Stimulated activated CD8-positive, alpha-beta memory T cell treated with anti-CD3 and anti-CD28 coated beads, Interleukin-7, amount 100 ng/mL, for 48 hours (primary cell): ENCODE measurements around the gene ARHGAP15.

Experiments used
- DNase-seq, 2 donors: peaks; one replicate each; pipeline ENCODE4 v3.0.0-alpha.2; 2020; ENCODE audit warnings: low read depth in 1 of 2; ENCODE audit errors: extremely low read depth in 1 of 2

The ARHGAP15 gene

DNA sequence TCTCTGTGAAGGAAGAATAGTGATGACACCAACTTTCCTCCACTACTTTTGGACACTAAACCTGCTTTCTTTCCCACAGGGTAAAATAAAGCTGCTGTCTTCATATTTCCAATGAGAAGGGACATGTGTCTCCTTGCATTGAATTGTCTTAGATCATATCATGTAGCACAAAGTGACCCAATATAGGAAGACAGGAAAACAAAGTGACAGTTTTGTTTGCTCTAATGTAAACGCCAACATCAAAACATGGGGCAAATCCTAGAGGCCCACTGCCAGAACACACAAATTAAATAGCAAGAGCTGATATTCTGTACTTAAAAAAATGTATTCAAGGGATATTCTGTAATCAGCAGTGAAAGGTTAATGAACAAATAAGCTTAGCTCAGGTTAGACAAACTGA is 36.1 kb downstream of the ARHGAP15 start:
- DNase-seq = no peak

DNA sequence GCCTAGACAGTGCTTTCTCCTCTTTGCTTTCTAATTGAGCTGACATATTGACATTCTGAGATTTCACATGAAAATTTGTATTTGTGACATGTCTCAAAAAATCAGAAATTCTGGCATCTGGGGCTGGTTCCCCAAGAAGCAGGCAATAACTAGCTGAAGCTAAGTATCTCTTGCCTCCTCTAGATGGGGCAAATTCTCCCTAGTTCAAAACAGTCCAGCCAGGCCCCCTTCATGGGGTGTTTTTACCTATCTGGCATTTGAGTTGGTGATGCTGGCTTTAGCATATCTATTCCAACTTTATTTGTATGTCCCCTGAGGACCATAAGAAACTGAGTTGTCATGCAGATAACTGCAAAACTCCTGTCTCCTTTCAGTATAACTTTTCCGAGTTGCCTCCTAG is 39.9 kb downstream of the ARHGAP15 start:
- DNase-seq = no peak

DNA sequence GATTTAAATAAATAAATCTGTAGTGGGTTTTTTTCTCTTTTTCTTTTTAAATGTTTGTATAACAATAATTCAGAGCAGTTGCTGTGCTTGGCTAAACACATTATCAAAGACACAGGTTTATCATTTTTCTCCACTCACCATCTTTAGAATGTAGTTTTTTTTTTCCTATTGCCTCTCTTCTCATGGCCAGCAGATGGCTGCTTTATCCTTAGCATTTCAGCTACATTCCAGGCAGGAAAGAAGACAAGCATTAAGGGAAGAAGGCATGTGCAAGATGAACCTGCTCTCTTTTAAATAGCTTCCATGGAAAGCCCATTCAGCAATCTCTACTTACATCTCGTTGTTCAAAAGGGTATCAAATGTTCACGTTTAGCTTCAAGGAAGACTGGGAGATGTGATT is 42.6 kb downstream of the ARHGAP15 start:
- DNase-seq = no peak

DNA sequence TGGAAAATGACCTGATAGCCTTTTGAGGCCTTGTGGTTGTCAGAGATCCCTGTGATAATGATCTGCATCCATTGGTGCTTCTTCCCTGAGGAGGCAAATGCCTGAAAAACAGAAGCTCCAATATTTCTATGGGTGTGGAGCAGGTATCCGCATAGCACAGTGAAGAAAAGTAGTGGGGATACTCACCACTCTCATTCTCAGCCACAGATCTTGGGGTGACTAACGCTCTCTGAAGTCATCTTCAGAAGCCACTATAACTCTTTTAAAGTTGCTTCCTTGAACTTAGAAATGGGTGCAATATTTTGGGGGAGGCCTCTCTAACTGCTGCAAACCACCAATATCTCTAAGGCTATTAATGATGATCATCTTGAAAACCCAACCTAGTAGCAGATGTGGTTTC is 46.2 kb downstream of the ARHGAP15 start:
- DNase-seq = no peak

DNA sequence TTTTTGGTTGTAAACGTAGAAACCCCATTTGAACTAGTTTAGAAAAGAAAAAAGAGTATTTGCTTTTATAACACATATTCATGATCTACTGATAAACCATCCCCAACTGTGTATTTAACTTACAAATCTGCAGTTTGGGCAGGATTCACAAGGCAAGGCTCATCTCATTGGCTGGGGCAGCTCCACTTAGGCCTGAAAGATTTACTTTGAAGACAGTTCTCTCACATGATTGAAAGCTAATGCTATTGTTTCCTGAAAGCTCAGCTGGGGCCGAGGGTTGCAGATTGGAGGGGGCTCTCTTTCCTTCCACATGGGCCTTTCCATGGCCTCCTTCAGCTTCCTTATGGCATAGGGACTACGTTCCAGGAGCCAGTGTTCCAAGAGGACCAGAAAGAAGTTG is 47.4 kb downstream of the ARHGAP15 start:
- DNase-seq = no peak

DNA sequence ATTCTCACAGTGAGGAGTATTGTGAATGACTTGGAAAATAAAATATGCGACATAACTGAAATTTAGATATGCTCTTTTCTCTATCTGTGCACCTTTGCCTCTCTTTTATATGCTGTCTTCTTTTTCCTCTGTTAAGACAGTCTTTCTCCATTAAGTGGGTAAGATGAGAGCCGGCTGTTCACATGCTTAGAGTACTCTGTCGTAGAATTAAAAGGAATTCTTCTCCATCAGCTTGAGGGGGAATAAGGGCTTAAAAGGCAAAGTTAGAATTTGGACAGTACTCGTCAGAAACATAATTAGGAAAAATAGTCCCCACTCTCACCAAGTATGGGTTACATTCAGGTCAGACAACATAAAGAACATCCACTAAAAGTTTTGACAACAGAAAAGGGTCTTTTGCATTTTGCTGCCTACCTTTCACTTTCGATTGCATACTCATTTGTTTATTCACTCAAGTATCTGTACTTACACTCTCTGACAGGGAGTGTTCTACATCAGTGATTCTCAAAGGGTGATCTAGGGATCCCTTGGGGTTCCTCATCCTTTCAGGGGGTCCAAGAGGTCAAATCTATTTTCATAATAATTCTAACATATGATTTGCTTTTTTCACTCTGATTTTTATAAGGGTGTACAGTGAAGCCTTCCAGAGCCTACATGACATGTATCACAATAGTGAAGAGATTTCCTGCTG is 48.0 kb downstream of the ARHGAP15 start:
- DNase-seq = no peak

DNA sequence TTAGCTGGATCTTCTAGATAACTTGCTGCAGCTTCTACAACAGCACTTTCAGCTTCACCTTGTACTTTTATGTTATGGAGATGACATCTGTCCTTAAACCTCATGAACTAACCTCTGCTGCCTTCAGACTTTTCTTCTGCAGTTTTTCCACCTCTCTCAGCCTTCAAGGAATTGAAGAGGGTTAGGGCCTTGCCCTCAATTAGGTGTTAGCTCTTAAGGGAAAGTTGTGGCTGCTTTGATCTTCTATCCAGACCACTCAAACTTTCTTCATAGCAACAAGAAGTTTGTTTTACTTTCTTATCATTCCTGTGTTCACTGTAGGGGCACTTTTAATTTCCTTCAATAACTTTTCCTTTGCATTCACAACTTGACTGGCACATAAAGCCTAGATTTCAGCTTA is 52.3 kb downstream of the ARHGAP15 start:
- no peak for DNase-seq

DNA sequence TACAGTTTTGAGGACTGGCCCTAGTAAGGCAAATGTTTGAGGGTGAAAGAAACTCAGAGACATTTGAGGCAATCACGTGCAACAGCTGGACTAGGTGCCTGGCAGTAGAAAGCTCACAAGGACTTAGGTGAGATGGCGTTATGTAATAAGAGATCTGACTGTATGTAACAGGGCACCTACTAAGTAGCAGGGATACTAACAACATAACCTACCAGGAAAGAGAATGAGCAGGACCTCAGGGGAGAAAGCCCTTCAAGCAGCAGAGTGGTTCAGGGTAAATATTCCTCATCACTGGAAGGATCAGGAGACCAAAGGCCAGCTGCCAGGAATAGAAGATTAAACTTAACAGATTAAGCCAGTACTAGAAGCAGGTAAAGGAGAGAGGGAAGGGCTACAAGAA is 53.4 kb downstream of the ARHGAP15 start:
- DNase-seq = no peak

DNA sequence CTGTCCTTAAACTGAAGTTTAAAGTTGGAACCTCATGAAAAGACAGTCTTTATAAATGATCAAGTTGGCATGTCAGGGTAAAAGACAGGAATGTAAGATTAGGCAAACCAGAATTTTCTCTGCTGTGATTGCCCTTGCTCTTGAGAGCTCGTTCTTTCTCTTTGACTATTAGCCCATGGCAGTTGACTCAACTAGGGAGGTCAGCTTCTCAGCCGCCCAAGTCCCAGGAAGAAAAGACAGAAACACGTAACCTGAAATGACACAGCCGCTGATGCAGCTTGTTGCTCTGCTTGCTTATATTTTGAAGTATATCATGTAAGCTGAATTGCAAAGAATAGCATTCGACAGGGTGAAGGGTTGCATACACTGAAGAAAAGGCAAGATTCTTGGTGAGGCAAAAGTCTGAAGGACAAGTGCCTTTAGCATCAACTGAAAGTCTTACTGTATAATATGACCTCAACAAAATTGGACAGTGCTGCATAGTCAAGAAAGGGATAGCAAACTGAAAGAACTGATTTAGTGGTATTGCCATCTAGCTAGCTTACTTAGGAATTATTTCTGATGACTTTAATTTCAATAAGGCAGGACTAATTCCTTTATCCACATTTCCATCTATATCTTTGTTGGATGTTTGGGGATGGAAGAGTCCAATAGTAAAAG is 54.7 kb downstream of the ARHGAP15 start:
- DNase-seq = no peak

DNA sequence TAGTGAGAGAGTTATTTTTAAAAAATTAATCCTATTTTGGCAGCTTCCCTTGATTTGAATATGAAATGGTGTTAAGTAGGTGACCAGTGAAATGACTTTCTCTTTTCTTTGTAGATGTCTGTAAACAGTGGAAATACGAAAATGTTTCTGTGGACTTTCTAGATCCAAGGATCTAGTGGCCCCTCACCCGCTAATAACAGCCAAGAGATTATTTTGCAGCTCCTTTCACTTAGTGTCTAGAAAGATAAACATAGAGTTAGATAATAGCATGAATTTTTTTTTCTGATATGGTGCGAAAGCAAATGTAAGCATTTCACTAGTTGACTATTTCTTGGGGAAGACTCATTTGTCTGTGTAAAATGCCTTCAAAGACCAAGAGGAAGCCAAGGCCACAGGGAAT is 57.7 kb downstream of the ARHGAP15 start:
- DNase-seq = no peak

DNA sequence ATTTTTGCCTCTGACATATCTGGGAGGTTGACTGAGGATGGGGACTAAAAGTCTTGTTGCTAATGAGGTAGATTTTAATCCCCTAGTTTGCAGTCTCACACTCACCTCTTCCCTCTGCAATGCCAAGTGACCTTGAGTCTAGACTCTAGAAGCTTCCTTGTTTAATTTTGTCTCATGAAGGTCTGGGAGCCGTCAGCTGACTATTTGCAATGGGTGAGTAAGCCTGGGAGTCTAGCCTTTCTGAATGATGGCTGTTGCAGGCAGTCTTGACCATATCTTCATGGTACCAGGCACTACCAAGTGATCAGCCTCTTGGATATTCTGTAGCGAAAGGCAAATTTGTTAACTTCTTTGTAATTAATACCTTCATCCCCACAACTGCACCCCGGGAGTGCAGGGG is 61.2 kb downstream of the ARHGAP15 start:
- DNase-seq = no peak

DNA sequence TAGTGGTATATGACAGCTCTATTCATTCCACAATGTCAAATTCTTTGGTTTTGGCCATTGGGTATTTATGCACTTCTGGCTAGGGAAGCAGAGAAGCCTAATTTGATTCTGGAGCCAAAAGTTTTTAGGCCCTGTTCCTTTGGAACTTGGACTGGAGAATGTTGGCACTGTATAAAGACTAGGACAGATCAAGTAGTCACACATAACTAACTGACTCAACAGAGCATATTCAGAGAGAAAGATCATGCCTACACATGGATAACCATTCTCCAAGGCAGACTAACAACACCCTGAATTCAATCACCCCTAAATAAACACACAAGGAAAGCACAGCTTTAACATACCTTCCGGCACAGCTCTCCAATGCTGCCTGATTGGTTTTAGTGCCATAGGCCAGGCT is 62.9 kb downstream of the ARHGAP15 start:
- no peak for DNase-seq

DNA sequence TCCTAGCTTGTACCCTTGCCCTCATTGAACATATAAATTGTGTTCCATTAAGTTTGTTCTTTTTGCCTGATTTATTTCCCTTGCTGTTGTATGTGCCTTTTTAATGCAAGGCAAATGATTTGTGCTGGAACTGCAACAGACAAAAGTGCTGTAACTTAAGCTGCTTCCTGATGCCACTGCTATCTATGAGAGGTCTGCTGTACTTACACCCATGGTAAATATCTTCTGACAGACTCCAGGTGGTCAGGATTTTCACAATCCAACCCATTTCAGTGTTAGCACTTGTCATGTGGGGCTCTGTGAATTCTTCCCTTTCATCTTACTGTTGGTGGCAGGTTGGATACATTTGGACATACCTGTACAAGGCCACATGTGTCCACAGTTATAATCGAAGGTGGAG is 63.5 kb downstream of the ARHGAP15 start:
- no peak for DNase-seq

DNA sequence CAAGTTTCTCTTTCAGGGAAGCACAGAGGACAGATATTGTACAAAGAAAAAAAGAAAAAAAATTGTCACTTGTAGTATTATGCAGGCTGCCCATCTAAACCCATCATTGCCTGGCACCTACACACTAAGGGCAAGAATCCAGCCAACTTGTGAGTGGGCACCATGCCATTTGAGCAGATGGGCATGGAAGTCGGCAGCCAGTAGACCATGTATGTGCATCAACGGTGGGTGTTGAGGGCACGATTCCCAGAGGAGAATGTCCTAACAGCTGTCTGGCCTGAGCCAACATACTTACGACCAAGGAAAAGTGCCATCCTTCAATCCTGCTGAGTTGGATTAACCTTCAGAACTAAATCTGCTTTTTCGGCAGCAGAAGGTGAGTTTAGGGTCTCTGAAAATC is 63.9 kb downstream of the ARHGAP15 start:
- no peak for DNase-seq

DNA sequence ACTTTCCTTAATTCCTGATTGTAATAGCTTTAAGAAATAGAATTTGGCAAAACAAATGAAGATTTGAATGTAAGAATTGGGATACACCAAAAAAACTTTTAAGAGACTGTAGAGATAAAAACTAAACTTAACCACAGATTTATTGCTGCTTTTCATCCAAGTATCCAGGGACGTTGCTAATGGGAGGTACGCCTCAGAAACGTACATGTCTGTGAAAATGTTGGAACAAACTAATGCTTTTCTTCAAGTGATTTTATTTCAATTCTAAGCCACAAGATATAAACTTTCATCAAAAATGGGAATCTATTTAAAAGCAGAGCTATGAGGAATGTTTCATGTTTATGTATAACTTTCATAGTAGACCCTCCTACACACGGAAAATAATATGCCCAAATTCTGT is 66.3 kb downstream of the ARHGAP15 start:
- no peak for DNase-seq

DNA sequence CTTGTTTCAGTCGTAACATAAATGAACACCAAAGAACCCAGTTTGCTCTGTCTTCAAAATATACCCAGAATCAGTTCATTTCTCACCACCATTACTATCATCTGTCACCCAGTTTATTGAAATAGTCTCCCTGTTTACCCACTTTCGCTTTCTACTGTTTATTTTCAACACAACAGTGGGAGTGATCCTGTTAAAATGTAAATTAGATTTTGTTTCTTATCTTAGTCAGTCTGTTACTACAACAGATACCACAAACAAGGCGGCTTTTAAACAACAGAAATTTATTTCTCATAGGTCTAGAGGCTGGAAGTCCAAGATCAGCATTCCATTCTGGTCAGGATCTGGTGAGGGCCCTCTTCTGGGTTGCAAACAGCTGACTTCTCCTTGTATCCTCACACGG is 74.8 kb downstream of the ARHGAP15 start:
- no peak for DNase-seq

DNA sequence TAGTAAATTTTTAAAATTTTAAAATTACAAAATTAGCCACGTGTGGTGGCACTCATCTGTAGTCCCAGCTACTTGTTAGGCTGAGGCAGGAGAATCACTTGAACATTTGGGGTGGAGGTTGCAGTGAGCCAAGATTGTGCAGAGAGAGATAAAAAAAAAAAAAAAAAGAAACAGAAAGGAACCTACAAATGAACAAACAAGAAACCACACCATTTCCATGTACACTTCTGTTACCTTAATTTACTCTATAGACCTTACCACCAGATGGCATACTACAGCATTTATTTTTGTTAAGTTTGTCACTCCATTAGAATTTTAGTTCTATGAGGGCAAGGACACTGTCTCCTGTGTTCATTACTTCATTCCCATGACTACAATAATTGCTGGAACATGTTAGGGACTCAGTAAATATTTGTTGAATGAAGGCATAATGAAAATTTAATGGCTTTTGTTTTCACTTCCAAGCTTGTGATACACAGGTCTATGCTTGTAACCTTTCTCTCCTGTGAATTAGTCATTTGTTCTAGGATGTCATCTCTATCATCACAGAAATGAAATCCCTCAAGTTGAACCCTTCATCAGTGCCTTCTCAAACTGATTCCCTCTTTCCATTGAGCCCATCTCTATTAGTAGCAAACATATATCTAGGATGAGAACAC is 76.0 kb downstream of the ARHGAP15 start:
- no peak for DNase-seq

DNA sequence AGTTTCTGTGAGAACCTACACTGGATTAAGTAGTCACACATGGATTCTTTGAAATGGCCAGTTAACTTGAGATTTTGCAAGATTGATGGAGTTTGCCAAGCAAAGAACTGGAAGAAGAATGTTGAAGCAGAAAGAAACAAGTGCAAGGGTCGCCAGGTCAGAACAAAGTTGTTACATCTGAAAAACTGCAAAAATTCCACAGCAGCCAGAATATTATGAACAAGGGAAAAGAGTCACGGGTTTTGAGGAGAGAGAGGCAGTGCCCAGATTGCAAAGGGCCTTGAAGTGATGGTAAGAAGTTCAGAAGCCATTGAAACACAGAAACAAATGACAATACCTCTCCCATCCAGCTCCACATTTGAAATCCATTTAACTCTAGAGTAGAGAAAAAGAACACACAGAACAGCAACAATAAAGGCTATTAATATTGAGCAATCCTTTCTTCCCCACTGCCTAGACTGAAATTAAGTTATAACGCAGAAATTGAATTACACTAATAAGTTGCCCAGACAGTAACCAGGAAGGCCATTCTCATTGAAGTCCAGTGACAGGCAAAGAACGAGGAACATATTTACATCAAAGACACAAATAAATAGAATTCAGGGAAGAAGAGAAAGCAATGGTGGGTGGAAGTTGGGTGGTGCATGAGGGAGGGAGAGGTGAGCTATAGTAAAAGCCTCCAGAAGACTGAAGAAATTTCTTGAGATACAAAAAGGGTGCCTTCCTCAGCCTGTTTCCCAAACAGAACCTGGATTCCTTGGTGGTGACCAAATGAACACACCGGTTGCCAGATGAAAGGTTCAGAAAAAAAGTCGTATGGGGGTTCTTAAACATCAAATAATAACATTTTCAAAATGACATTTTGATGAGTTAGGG is 80.6 kb downstream of the ARHGAP15 start:
- no peak for DNase-seq

DNA sequence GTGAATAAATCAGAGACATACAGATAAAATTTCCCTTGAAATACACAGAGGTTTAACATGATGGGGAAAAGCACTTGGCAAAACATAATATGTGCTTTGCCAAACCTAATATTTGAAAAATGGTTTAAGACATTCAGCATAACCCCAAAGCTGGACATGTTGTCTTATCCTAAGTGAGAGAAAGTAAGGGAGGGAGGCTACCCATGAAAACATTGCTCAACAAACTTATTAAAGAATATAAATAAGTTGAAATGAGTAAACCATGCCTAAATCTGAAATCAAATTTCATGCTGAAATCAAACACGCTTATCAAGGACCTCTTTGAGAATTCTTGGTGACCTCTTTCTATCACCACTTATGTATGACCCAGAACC is 81.2 kb downstream of the ARHGAP15 start:
- no peak for DNase-seq

DNA sequence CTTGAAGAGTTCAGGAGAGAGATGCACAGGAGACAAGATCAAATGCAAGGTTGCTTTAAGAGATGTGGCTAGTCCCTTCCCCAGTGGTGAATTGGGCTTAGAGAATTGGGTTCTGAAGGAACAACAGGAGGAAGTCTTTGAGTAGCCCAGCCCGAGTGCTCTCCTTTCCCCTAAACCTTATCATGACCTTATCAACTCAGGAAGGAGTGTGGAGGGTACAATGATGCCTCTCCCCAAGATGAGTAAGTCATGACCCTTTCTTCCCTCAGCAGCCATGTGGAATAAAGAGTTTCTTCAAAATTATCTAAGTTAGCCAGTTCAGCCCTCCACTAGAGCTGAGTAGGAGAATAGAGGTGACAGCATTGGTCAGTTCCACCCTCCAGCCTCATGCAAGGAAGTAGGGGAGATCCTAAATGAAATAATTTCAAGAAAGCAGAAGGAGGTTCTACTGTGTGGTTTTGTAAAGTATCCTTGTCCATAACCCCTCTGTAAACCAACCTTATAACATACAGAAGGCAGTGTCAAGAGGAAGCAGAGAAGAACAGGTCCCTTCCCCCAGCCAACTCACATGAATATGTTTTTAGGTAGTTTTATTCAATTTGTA is 88.4 kb downstream of the ARHGAP15 start:
- no peak for DNase-seq

DNA sequence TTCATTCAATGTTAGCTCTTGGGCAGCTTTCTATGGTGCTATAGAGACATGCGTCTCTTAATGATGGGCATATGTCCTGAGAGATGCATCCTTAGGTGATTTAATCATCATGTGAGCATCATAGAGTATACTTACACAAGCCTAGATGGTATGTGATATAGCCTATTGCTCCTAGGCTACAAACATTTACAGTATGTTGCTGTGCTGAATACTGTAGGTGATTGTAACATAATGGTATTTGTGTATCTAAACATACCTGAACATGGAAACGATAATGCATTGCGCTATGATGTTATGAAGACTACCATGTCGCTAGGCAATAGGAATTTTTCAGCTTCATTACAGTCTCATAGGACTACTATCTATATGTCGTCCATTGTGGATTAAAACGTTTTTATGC is 89.4 kb downstream of the ARHGAP15 start:
- DNase-seq = no peak
